Stimulated activated CD4-positive, alpha-beta T cell treated with anti-CD3 and anti-CD28 coated beads, Interleukin-2, amount 100 ng/mL, for 48 hours (primary cell): Measurements from ENCODE around the gene PTPRZ1.

ENCODE experiments used
- DNase-seq, 2 donors: peaks; one replicate each; pipeline ENCODE4 v3.0.0-alpha.2; 2020

Gene PTPRZ1

DNA sequence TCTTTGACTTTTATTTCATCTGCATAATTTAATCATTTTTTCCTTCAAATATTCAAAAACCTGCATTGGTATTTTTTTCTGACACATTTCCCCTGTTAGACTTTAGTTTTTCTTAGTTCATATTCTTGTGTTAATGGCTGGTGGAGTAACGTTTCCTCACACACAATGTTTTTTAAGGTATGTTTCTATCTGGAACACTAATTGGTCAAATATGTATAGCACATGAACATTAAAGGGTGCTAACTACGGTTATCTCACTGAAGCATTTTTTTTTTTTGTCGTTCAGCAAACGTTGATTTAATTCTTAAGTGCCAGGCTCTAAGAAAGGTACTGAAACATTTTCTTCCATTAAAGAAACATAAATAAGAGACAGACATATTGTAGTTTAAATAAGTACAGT, 87.7 kb downstream of the PTPRZ1 start:
- DNase-seq, result no peak

DNA sequence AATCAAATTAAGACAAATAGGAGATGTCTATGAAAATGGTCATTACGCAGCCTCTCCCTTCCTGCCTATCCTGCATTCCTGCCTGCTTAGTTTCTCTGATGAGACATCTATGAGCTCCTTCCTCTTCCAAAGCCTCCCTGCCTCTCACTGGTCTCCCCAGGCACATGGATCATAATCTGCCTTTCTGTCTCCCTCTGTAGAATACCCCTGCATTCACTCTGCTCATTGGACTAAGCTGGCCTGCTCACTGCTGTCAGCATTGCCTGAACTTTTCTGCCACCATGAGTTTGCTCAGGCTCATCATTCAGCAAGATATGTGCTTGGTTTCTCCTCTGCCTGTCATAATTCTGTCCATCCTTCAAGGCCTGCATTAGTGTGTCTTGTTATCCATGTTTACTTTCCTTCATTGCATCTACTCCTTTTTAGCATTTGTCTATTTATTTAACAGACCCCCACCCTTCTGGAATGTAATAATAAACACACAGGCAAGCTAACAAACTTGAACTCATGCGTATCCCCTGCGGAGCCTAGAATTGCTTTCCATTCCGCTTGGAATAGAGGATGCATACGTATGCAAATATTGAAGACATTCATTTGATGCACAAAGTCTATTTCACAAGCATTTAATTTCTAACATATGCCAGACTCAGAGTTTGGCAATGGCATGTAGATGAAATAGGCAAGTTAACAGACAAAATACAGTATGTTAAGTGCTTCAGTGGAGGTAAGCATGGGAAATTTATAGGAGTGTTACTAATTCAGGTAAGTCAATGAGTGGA, 88.3 kb downstream of the PTPRZ1 start:
- no peak for DNase-seq

DNA sequence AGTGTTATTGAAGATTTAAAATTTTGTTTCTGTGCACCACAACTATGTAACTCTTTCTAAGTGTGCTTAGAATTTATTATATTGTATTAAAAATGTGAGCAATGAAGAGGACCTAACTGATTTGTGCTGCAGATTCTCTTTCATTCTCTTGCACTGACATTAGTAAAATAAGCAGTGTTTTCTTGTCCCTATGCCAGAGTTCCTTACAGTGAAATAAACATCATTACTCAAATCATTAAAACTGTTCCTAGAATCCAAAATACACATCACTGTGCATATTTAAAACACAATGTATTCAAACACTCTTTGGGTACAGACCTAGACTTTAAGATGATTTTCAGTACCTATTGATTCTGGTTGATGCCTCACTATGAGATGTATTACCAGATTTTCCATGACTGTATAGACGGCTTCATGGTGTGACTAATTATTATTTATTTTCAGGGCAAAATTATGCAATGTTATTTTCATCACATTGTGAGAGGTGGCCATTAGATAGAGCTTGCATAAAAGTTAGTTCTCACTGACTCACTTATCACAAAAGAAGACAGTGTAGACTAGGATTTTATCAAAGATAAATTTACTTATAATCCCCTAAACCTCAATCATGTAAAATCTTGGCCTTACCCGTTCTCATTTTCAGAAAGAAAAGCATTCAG, 93.4 kb downstream of the PTPRZ1 start:
- DNase-seq, result no peak

DNA sequence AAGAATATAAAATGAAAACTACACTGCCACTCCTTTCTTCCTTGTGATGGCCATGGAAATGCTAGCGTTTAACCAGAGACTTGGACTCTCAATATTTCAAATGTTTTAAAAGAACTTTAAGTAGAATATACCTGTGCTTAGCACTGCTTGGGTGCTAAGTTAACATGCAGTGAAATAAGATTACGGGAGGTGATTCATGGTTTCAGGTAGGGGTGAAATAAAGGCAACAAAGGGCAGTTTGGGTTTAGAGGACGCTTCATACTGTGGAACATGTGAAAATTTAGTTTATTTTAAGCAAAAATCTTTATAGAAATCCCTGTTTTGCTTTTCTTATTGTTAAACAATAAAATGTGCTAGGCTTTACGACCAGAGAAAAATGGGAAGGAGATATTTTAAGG, 94.0 kb downstream of the PTPRZ1 start:
- DNase-seq, result no peak

- DNase-seq, result no peak
Observed at GRCh38 chr7:121985476-121986030, 112.6 kb downstream of the PTPRZ1 start.

- DNase-seq, result no peak
Observed at GRCh38 chr7:121992068-121992467, 119.1 kb downstream of the PTPRZ1 start.

DNA sequence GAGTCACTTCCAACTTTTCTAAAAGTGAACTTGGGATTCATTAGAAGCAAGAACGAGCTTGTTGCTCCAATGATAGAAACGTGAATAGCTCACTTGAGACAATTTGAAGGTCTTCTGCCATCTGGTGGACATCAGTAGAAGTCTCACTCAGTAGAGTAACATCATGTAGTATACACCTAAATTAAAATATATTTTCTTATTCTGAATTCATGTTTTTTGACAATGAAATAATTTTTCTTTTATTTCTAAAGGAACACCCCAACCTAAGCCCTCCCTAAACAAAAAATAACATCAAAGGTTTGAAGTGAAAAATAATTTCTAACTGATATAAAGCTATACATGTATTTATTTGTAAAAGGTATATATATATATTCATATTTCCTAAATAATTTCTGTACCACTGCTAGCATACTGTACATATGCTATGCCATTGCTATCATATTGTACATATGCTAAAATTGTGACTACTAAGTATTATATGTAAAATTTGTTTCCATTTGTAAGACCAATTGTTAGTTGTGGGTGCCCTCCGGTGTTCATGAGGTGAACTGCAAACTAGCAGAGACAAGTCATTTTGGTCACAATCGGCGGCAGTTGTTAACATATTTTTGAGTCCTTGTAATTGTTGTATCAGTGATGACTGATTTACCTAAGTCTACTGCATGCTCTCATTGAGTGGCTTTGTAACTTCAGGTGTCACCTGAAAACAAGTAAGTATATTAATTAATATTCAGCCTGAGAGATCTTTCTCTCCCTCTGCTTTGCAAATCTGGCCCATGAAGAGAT, 121.9 kb downstream of the PTPRZ1 start:
- peak; percentile 39 to 44 for DNase-seq

- DNase-seq, result no peak
Observed at GRCh38 chr7:122006687-122007086, 133.7 kb downstream of the PTPRZ1 start.

DNA sequence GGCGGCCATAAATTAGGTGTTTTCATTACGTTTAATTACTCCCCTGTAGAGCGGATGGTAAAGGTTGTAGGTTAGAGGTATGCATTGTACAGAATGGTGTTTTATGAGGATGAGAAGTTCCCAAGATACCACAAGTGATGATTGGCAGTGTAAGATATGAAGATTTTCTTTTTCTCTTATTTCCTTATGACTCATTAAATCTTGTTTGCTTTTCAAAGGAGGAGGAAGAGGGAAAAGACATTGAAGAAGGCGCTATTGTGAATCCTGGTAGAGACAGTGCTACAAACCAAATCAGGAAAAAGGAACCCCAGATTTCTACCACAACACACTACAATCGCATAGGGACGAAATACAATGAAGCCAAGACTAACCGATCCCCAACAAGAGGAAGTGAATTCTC, 137.2 kb downstream of the PTPRZ1 start:
- no peak for DNase-seq

GRCh38 chr7:122013065-122013464, 140.1 kb downstream of the PTPRZ1 start:
- DNase-seq, result no peak

DNA sequence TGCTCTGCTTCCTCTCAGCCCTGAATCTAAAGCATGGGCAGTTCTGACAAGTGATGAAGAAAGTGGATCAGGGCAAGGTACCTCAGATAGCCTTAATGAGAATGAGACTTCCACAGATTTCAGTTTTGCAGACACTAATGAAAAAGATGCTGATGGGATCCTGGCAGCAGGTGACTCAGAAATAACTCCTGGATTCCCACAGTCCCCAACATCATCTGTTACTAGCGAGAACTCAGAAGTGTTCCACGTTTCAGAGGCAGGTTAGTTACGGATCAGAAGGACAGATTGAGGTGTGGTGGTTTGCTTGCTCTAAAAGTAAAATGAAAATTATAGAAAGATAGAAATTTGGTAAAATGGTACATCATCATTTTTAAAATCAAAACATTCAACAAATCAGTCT, 140.7 kb downstream of the PTPRZ1 start:
- no peak for DNase-seq

- no peak for DNase-seq
Observed at GRCh38 chr7:122014697-122015096, 141.7 kb downstream of the PTPRZ1 start.

- no peak for DNase-seq
Observed at GRCh38 chr7:122018032-122018431, 145.1 kb downstream of the PTPRZ1 start.

- DNase-seq, result no peak
Observed at GRCh38 chr7:122027058-122027457, 154.1 kb downstream of the PTPRZ1 start.

GRCh38 chr7:122033641-122034040, 160.7 kb downstream of the PTPRZ1 start:
- no peak for DNase-seq

GRCh38 chr7:122035876-122036275, 162.9 kb downstream of the PTPRZ1 start:
- DNase-seq, result no peak

DNA sequence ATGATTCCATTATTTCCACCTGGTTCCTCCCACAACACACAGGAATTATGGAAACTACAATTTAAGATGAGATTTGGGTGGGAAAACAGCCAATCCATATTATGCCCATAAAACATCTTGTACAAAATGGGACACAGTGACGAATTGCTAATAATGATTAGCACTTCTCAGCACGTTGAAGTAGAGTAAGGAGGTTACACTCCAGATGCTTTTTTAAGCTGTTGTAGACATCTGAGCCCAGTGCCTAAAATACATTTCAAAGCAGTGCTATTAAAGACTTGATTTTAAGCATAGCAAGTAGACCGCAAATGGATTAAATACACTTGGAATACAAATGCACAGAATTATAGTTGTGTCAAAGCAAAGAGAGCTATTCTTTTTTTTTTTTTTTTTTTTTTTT, 165.2 kb downstream of the PTPRZ1 start:
- no peak for DNase-seq

DNA sequence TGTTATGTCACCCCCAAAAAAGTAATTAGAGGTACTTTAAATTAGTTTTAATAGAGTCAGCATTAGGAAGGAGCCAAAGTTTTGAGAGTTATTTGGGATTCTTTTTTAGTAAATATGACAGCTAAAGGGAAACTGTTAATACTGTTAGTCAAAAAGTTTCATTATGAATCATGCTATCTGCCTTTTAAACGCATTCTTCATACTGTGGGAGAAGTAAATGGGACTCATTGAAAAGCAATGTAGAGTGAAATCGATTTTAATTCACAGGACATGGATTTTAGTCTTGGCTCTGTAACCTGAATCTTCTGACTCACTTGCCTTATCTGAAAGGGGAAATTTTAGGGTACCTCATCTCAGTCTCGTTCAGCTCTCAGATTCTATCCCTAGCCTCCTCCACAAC, 165.9 kb downstream of the PTPRZ1 start:
- DNase-seq, result no peak

GRCh38 chr7:122040147-122040546, 167.2 kb downstream of the PTPRZ1 start:
- DNase-seq, result no peak

GRCh38 chr7:122046402-122046801, 173.4 kb downstream of the PTPRZ1 start:
- DNase-seq, result no peak

GRCh38 chr7:122054393-122054792, 181.4 kb downstream of the PTPRZ1 start:
- no peak for DNase-seq

DNA sequence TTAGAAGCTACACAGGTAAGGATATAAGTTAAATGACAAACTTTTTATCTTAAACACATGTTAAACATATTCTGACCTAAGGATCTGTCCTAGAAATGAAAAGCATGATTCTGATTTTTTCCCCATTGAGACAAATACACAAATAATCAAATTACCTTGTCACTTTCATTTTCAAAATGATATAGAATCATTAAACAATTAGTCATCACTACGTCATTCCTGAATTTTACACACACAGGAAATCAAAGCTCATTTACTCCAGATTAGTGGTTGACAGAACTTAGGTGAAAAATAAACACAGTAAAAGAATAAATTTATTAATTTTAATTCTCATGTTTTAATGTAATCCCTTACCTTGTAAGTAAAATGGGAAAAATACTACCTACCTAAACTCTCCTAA, 182.1 kb downstream of the PTPRZ1 start:
- no peak for DNase-seq

GRCh38 chr7:122056977-122057376, 184.0 kb downstream of the PTPRZ1 start:
- no peak for DNase-seq

DNA sequence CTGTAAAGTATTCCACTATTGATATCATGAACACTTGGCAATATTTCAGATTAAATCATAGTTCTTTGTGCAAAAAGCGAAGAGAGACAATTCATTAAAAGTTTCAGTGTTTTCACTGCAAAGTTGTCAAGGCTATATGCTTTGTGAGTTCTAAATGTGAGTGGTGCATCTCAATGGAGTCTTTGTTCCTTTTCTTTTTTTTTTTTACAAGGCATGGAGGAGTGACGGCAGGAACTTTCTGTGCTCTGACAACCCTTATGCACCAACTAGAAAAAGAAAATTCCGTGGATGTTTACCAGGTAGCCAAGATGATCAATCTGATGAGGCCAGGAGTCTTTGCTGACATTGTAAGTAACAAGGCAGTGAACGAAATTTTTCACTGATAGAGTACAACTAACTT, 186.6 kb downstream of the PTPRZ1 start:
- DNase-seq, result no peak
